CD4-positive, alpha-beta memory T cell (primary cell): Measurements from ENCODE around the gene DNTTIP2. TPM values are rescaled to one million over a fixed set of nuclear protein-coding genes. Genes with fewer than 3 reads are reported as not detected.

Experiments
- CTCF ChIA-PET: fragments of 350-600 bp; sonication (Branson Sonifier 250); formaldehyde crosslinking; loops from one replicate; lab custom pipeline; 2021; ENCODE audit warnings: inconsistent platforms; ENCODE audit not compliant: partially characterized antibody; lab: Charles Lee
- POLR2A ChIA-PET: fragments of 350-600 bp; sonication (Branson Sonifier 250); formaldehyde crosslinking; loops from one replicate; lab custom pipeline; 2021; ENCODE audit not compliant: partially characterized antibody; lab: Charles Lee
- DNase-seq, 5 donors: peaks; one replicate each; pipeline versions ENCODE4 v3.0.0 to v3.0.0-alpha.2; 2020 to 2022; ENCODE audit warnings: mixed read lengths in 1 of 5
- H3K27ac ChIP-seq: one replicate; pipeline ENCODE4 v1.7.0; 2013; ENCODE audit warnings: low read depth, low read length
- H3K27me3 ChIP-seq: 2 replicates; pipeline ENCODE4 v1.7.0; 2013; ENCODE audit warnings: mild to moderate bottlenecking, low read length, moderate library complexity; ENCODE audit not compliant: insufficient read depth
- H3K36me3 ChIP-seq: 2 replicates; pipeline ENCODE4 v1.7.0; 2013; ENCODE audit warnings: mild to moderate bottlenecking, low read length, moderate library complexity; ENCODE audit not compliant: insufficient read depth
- H3K4me1 ChIP-seq: 2 replicates; pipeline ENCODE4 v1.7.0; 2013; ENCODE audit warnings: mild to moderate bottlenecking, low read length, moderate library complexity; ENCODE audit not compliant: insufficient read depth
- H3K4me3 ChIP-seq, 2 donors: one replicate each; pipeline ENCODE4 v1.7.0; 2013; ENCODE audit warnings: low read length in 2 of 2, mild to moderate bottlenecking in 1 of 2
- H3K9me3 ChIP-seq, 2 donors: one replicate each; pipeline ENCODE4 v1.7.0; 2013; ENCODE audit warnings: low read length in 2 of 2, control low read depth in 1 of 2; ENCODE audit not compliant: control insufficient read depth in 1 of 2
- H3K27ac Mint-ChIP-seq, 7 donors: one replicate each; pipeline ENCODE4 v1.8.0; 2020 to 2021; ENCODE audit warnings: mixed read lengths in 7 of 7, mild to moderate bottlenecking in 6 of 7, inconsistent platforms in 3 of 7, moderate library complexity in 3 of 7
- H3K27me3 Mint-ChIP-seq, 2 donors: one replicate each; pipeline ENCODE4 v1.8.0; 2020 to 2021; ENCODE audit warnings: mixed read lengths in 2 of 2
- H3K36me3 Mint-ChIP-seq, 2 donors: one replicate each; pipeline ENCODE4 v1.8.0; 2020 to 2021; ENCODE audit warnings: mixed read lengths in 2 of 2, inconsistent platforms in 1 of 2, mild to moderate bottlenecking in 1 of 2
- H3K4me1 Mint-ChIP-seq, 4 donors: one replicate each; pipeline ENCODE4 v1.8.0; 2020 to 2021; ENCODE audit warnings: mixed read lengths in 4 of 4, mild to moderate bottlenecking in 1 of 4
- H3K4me3 Mint-ChIP-seq, 8 donors: one replicate each; pipeline ENCODE4 v1.8.0; 2020 to 2021; ENCODE audit warnings: mixed read lengths in 8 of 8, mild to moderate bottlenecking in 7 of 8, moderate library complexity in 6 of 8, inconsistent platforms in 3 of 8
- H3K9me3 Mint-ChIP-seq, 8 donors: one replicate each; pipeline ENCODE4 v1.8.0; 2020 to 2021; ENCODE audit warnings: mixed read lengths in 8 of 8, mild to moderate bottlenecking in 5 of 8, inconsistent platforms in 3 of 8, moderate library complexity in 1 of 8
- intact Hi-C: fragments of 100-400 bp; cut with micrococcal nuclease; formaldehyde crosslinking; loops from one replicate; pipeline ENCODE4 v1.15.1; 2023
- polyA plus RNA-seq, 2 donors: library from polyadenylated mRNA; unstranded; fragments of 300-500 nt; fragmentation: Illumina TruSeq; gene quantifications; one replicate each; pipeline ENCODE4 v1.2.3, GENCODE V29; 2021
- total RNA-seq, 2 experiments: library from RNA; stranded (reverse); gene quantifications; one replicate each; pipeline ENCODE4 v1.2.3, GENCODE V29; 2021

The DNTTIP2 gene
- total and polyA plus RNA-seq, 4 experiments from 2014 or later = 52.5 to 86.5 (median 73.4) TPM

GRCh38 chr1:93904228-93904627 is 25.2 kb upstream of the DNTTIP2 start:
- Mint-ChIP-seq H3K36me3 (peaks cover 15 to 16% of the 10 kb centered on the region in 2 donors), H3K4me3 (peak overlapping the region; percentile 27 to 78 (median 67)), H3K27ac (peak overlapping the region; percentile 26 to 90 (median 75)), H3K27me3 (no peaks in the 10 kb centered on the region), H3K9me3 (no peaks in the 10 kb centered on the region), H3K4me1 (peaks cover 32 to 42% (median 36%) of the 10 kb centered on the region in 4 donors)
- H3K4me3 ChIP-seq = no peak overlapping the region
- peak in 4 of 5 donors; percentile 14 to 31 (median 18) for DNase-seq
- intact Hi-C loops = loop anchor here (10.0 kb wide), 1 partner anchor 719 kb away; the partner anchor contains the start of genes CCDC18 and TMED5
- ChIA-PET CTCF (interaction anchor here (0.9 to 1.0 kb wide), 2 partner anchors 58 to 60 kb away, joined by 3 to 4 read pairs; no protein-coding TSS in a partner anchor), POLR2A (interaction anchor here (0.7 to 1.5 kb wide), 4 partner anchors 25 to 1169 kb away, joined by 3 to 11 read pairs (median 6); partner anchors contain the start of gene DNTTIP2)
- peak overlapping the region; percentile 47 for H3K27ac ChIP-seq
- H3K36me3 ChIP-seq = peaks cover 10% of the 10 kb centered on the region
- no peaks in the 10 kb centered on the region for H3K27me3 ChIP-seq
- H3K4me1 ChIP-seq = peaks cover 41% of the 10 kb centered on the region
- no peaks in the 10 kb centered on the region for H3K9me3 ChIP-seq

GRCh38 chr1:93900723-93901504 is 21.9 kb upstream of the DNTTIP2 start:
- Mint-ChIP-seq H3K4me1 (peaks cover 16 to 19% (median 18%) of the 10 kb centered on the region in 4 donors), H3K27me3 (no peaks in the 10 kb centered on the region), H3K27ac (no peak overlapping the region), H3K4me3 (no peak overlapping the region), H3K9me3 (no peaks in the 10 kb centered on the region), H3K36me3 (peaks cover 18 to 25% of the 10 kb centered on the region in 2 donors)
- H3K36me3 ChIP-seq = peaks cover 19% of the 10 kb centered on the region
- peaks cover 18% of the 10 kb centered on the region for H3K4me1 ChIP-seq
- no peaks in the 10 kb centered on the region for H3K9me3 ChIP-seq
- DNase-seq = no peak
- no peak overlapping the region for H3K4me3 ChIP-seq
- H3K27ac ChIP-seq = no peak overlapping the region
- ChIA-PET POLR2A (interaction anchor here (0.6 kb wide), 1 partner anchor 18 kb away, joined by 3 read pairs; no protein-coding TSS in a partner anchor), CTCF (interaction anchor here (1.0 kb wide), 1 partner anchor 9 kb away, joined by 3 read pairs; no protein-coding TSS in a partner anchor)
- no peaks in the 10 kb centered on the region for H3K27me3 ChIP-seq
- intact Hi-C loops = loop anchor here (10.0 kb wide), 1 partner anchor 716 kb away; the partner anchor contains the start of genes CCDC18 and TMED5

- Histone ChIP-seq H3K27ac (no peak overlapping the region), H3K36me3 (peaks cover 19% of the 10 kb centered on the region), H3K4me1 (peaks cover 11% of the 10 kb centered on the region), H3K9me3 (no peaks in the 10 kb centered on the region), H3K27me3 (no peaks in the 10 kb centered on the region), H3K4me3 (no peak overlapping the region)
- ChIA-PET CTCF (interaction anchor here (1.0 kb wide), 1 partner anchor 11 kb away, joined by 3 read pairs; no protein-coding TSS in a partner anchor), POLR2A (no interaction called here)
- Mint-ChIP-seq H3K27ac (peak overlapping the region in 3 of 7 donors; percentile 15 to 70 (median 46)), H3K4me3 (no peak overlapping the region), H3K36me3 (peaks cover 18 to 30% of the 10 kb centered on the region in 2 donors), H3K4me1 (peaks cover 11 to 13% (median 12%) of the 10 kb centered on the region in 4 donors), H3K9me3 (no peaks in the 10 kb centered on the region), H3K27me3 (no peaks in the 10 kb centered on the region)
- intact Hi-C loops = loop anchor here (10.0 kb wide), 1 partner anchor 715 kb away; the partner anchor contains the start of genes CCDC18 and TMED5
- DNase-seq = no peak
Measured at GRCh38 chr1:93899543-93900207, 20.7 kb upstream of the DNTTIP2 start.

GRCh38 chr1:93888900-93889299 is 9.9 kb upstream of the DNTTIP2 start:
- Mint-ChIP-seq H3K27me3 (no peaks in the 10 kb centered on the region), H3K36me3 (peaks cover 15 to 34% of the 10 kb centered on the region in 2 donors), H3K27ac (no peak overlapping the region), H3K4me3 (no peak overlapping the region), H3K9me3 (no peaks in the 10 kb centered on the region), H3K4me1 (no peaks in the 10 kb centered on the region)
- Histone ChIP-seq H3K4me1 (no peaks in the 10 kb centered on the region), H3K27ac (no peak overlapping the region), H3K9me3 (no peaks in the 10 kb centered on the region), H3K36me3 (no peaks in the 10 kb centered on the region), H3K4me3 (no peak overlapping the region), H3K27me3 (no peaks in the 10 kb centered on the region)
- intact Hi-C loops = no loop called here
- DNase-seq = no peak
- ChIA-PET POLR2A (no interaction called here), CTCF (no interaction called here)

GRCh38 chr1:93882269-93882668 is 3.3 kb upstream of the DNTTIP2 start:
- Histone ChIP-seq H3K4me3 (no peak overlapping the region), H3K36me3 (peaks cover 5% of the 10 kb centered on the region), H3K4me1 (peaks cover 19% of the 10 kb centered on the region), H3K9me3 (no peaks in the 10 kb centered on the region), H3K27me3 (no peaks in the 10 kb centered on the region), H3K27ac (no peak overlapping the region)
- no peak for DNase-seq
- Mint-ChIP-seq H3K9me3 (peaks cover 0 to 3% (median 0%) of the 10 kb centered on the region in 8 donors), H3K4me1 (peaks cover 12 to 30% (median 21%) of the 10 kb centered on the region in 4 donors), H3K27ac (peak overlapping the region in 1 of 7 donors; percentile 4), H3K36me3 (peaks cover 9 to 21% of the 10 kb centered on the region in 2 donors), H3K27me3 (no peaks in the 10 kb centered on the region), H3K4me3 (no peak overlapping the region)
- ChIA-PET CTCF (interaction anchor here (0.7 to 1.5 kb wide), 3 partner anchors 28 to 253 kb away, joined by 3 read pairs; no protein-coding TSS in a partner anchor), POLR2A (interaction anchor here (6.4 kb wide), 1 partner anchor 27 kb away, joined by 78 read pairs; the partner anchor contains the start of gene GCLM)
- intact Hi-C loops = no loop called here

- intact Hi-C loops = no loop called here
- H3K27ac Mint-ChIP-seq = peak overlapping the region; percentile 2 to 99 (median 48)
- H3K27me3 ChIP-seq = no peaks in the 10 kb centered on the region
- H3K4me1 Mint-ChIP-seq = peaks cover 23 to 43% (median 33%) of the 10 kb centered on the region in 4 donors
- ChIA-PET CTCF (interaction anchor here (2.9 kb wide), 1 partner anchor 29 kb away, joined by 31 read pairs; the partner anchor contains the start of gene GCLM), POLR2A (interaction anchor here (6.4 kb wide), 1 partner anchor 28 kb away, joined by 78 read pairs; the partner anchor contains the start of gene GCLM)
- peak overlapping the region in 3 of 8 donors; percentile 2 to 50 (median 8) for H3K4me3 Mint-ChIP-seq
- no peak for DNase-seq
- H3K4me3 ChIP-seq = no peak overlapping the region
- H3K36me3 Mint-ChIP-seq = peaks cover 21 to 30% of the 10 kb centered on the region in 2 donors
- H3K9me3 ChIP-seq = no peaks in the 10 kb centered on the region
- H3K9me3 Mint-ChIP-seq = peaks cover 0 to 3% (median 0%) of the 10 kb centered on the region in 8 donors
- peaks cover 19% of the 10 kb centered on the region for H3K36me3 ChIP-seq
- no peak overlapping the region for H3K27ac ChIP-seq
- H3K4me1 ChIP-seq = peaks cover 34% of the 10 kb centered on the region
- no peaks in the 10 kb centered on the region for H3K27me3 Mint-ChIP-seq
Measured at GRCh38 chr1:93880731-93881130, 1.7 kb upstream of the DNTTIP2 start.
